ENCODE results near the gene KDM5C. TPM values are rescaled to one million over a fixed set of nuclear protein-coding genes. Genes with fewer than 3 reads are reported as not detected.
A peak's percentile ranks its signal among the peaks of the same experiment; 100 is the strongest.

KDM5C gene
- total RNA-seq, 1 donor from 2014 or later: 84.5 TPM

Small RNAs within 50 kb of the gene (microRNA-seq; reads per million reads assigned to microRNA genes)
- gene MIR6894 (7.9 reads per million, percentile 30 among the genes with 10 or more reads in this experiment), gene MIR6895 (1.4 reads per million)

Other genes starting within 250 kb of the KDM5C start
- 8.1 and 8.2 TPM in 2 replicates for gene GPR173, start 176.4 kb downstream of the KDM5C start, total RNA-seq
- 30.7 and 31.5 TPM in 2 replicates for gene TSPYL2, start 142.8 kb downstream of the KDM5C start, total RNA-seq
- 5.9 and 6.8 TPM in 2 replicates for gene KANTR, start 131.1 kb downstream of the KDM5C start, total RNA-seq
- 8.2 and 9.2 TPM in 2 replicates for gene IQSEC2, start 56.4 kb upstream of the KDM5C start, total RNA-seq
- gene SMC1A, start 197.4 kb upstream of the KDM5C start, total RNA-seq: 31.9 and 33.3 TPM in 2 replicates
- 0.34 and 0.46 TPM in 2 replicates for gene RIBC1, start 197.7 kb upstream of the KDM5C start, total RNA-seq
- gene HSD17B10, start 209.2 kb upstream of the KDM5C start, total RNA-seq: 87.4 and 96.8 TPM in 2 replicates